Lung (tissue), 12 donors: ENCODE data around the gene PIK3R6. TPM values are rescaled to one million over a fixed set of nuclear protein-coding genes. Genes with fewer than 3 reads are reported as not detected.
"Not testable (repeated sequence)": the region's sequence is repeated elsewhere in the genome, so short reads cannot be mapped to it uniquely, and the experiment has no call there.

ENCODE experiments used
- ATAC-seq: fragments of 200-7000 bp; cut with Tn5 transposase; one replicate; pipeline ENCODE4 v1.9.1; 2020; ENCODE audit warnings: moderate number of reproducible peaks; ENCODE audit not compliant: insufficient read depth, low FRiP score
- DNase-seq, 3 donors: peaks; one replicate each; pipeline ENCODE4 v3.0.0-alpha.2; 2013 to 2017
- H3K27ac ChIP-seq, 2 donors: one replicate each; pipeline ENCODE4 v1.5.1; 2013; ENCODE audit warnings: mild to moderate bottlenecking in 2 of 2, moderate library complexity in 2 of 2, control low read depth in 1 of 2, inconsistent platforms in 1 of 2, low read depth in 1 of 2, low read length in 1 of 2
- H3K27me3 ChIP-seq, 3 donors: one replicate each; pipeline ENCODE4 v1.5.1; 2013; ENCODE audit warnings: low read length in 2 of 3; ENCODE audit not compliant: control insufficient read depth in 3 of 3, insufficient read depth in 3 of 3
- H3K36me3 ChIP-seq, 4 donors: one replicate each; pipeline ENCODE4 v1.5.1; 2013; ENCODE audit warnings: low read length in 4 of 4, mild to moderate bottlenecking in 1 of 4, moderate library complexity in 1 of 4; ENCODE audit not compliant: control insufficient read depth in 4 of 4, insufficient read depth in 4 of 4
- H3K4me1 ChIP-seq, 5 donors: one replicate each; pipeline ENCODE4 v1.5.1; 2013; ENCODE audit warnings: low read length in 5 of 5, mild to moderate bottlenecking in 2 of 5, moderate library complexity in 1 of 5; ENCODE audit not compliant: control insufficient read depth in 5 of 5, insufficient read depth in 5 of 5
- H3K4me3 ChIP-seq: one replicate; pipeline ENCODE4 v1.5.1; 2013; ENCODE audit warnings: mild to moderate bottlenecking, control low read depth, moderate library complexity
- H3K9ac ChIP-seq, 2 donors: one replicate each; pipeline ENCODE4 v1.5.1; 2013; ENCODE audit warnings: low read length in 2 of 2, control low read depth in 1 of 2; ENCODE audit not compliant: insufficient read depth in 1 of 2
- H3K9me3 ChIP-seq, 4 donors: one replicate each; pipeline ENCODE4 v1.5.1; 2013; ENCODE audit warnings: low read length in 3 of 4, mild to moderate bottlenecking in 1 of 4, moderate library complexity in 1 of 4; ENCODE audit not compliant: control insufficient read depth in 4 of 4, insufficient read depth in 3 of 4
- CTCF ChIP-seq: IDR thresholded peaks from 2 replicates; pipeline ENCODE4 v1.5.1; 2012; ENCODE audit warnings: mild to moderate bottlenecking; ENCODE audit errors: control extremely low read depth, extremely low read depth
- WGBS, 2 donors: extraction: QIAGEN DNeasy Blood & Tissue Kit; methylation state at CpG; one replicate each; pipeline ENCODE4 v1.1.7; 2013; 5-methylcytosine and 5-hydroxymethylcytosine counted together
- polyA plus RNA-seq, 2 donors: library from polyadenylated mRNA; stranded (reverse); fragments of 200-250 nt; gene quantifications; one replicate each; pipeline ENCODE4 v1.2.1, GENCODE V29; 2013
- total RNA-seq, 2 donors: library from RNA; depleted of rRNA in 1 of 2; stranded (reverse); fragments of >200 nt in 1 of 2; gene quantifications; one replicate each; pipeline ENCODE4 v1.2.1, GENCODE V29; 2014 to 2021
- donor health status: control.
- donor health status: control.
- donor health status: Bipolar disorder and iron deficiency.
- donor health status: healthy.
- donor health status: DM: yes; HTN: yes; CAD: no.

Gene PIK3R6
- total and polyA plus RNA-seq, 4 donors, result 0.93 to 3.0 (median 1.5) TPM

GRCh38 chr17:8806253-8806925 lies 61.1 kb downstream of the PIK3R6 start:
- no peak overlapping the region for H3K4me3 ChIP-seq
- no peak overlapping the region for H3K9ac ChIP-seq
- no peaks in the 10 kb centered on the region for H3K4me1 ChIP-seq
- H3K27me3 ChIP-seq, result peaks cover 0 to 16% (median 0%) of the 10 kb centered on the region in 3 donors
- no peak for TF ChIP-seq CTCF
- ATAC-seq, result no peak
- peaks cover 0 to 12% (median 0%) of the 10 kb centered on the region in 4 donors for H3K9me3 ChIP-seq
- no peak overlapping the region for H3K27ac ChIP-seq
- no peaks in the 10 kb centered on the region for H3K36me3 ChIP-seq
- WGBS, 2 donors, result 89 to 90% methylated on average over 3 of the region's 3 CpGs
- no peak for DNase-seq

GRCh38 chr17:8805396-8805795 lies 62.1 kb downstream of the PIK3R6 start:
- not testable (repeated sequence) for H3K9me3 ChIP-seq, H3K27ac ChIP-seq, H3K4me3 ChIP-seq, H3K36me3 ChIP-seq, H3K4me1 ChIP-seq, DNase-seq, H3K9ac ChIP-seq, ATAC-seq
- WGBS, 2 donors, result 93 to 95% methylated on average over 10 of the region's 10 CpGs
- H3K27me3 ChIP-seq, result peaks cover 0 to 23% (median 0%) of the 10 kb centered on the region in 3 donors

GRCh38 chr17:8803531-8804420 lies 63.7 kb downstream of the PIK3R6 start:
- Histone ChIP-seq H3K4me3 (no peak overlapping the region), H3K9me3 (no peaks in the 10 kb centered on the region), H3K27ac (no peak overlapping the region), H3K36me3 (no peaks in the 10 kb centered on the region), H3K9ac (no peak overlapping the region), H3K4me1 (peaks cover 0 to 2% (median 0%) of the 10 kb centered on the region in 5 donors), H3K27me3 (peaks cover 0 to 31% (median 0%) of the 10 kb centered on the region in 3 donors)
- DNase-seq (peak in 1 of 3 donors; percentile 28), ATAC-seq (no peak)
- WGBS, 2 donors, result 77 to 88% methylated on average over 19 of the region's 19 CpGs
- no peak for TF ChIP-seq CTCF
